Measurements from ENCODE around the gene LSAMP. TPM values are rescaled to one million over a fixed set of nuclear protein-coding genes. Genes with fewer than 3 reads are reported as not detected.

LSAMP gene
- total RNA-seq, 1 donor from 2014 or later = 19.9 TPM

- intact Hi-C loops (cut with micrococcal nuclease) = no loop called here
- ATAC-seq (peak; percentile 41), DNase-seq (no peak)
Observed at GRCh38 chr3:116051040-116051439, 394.2 kb downstream of the LSAMP start.

GRCh38 chr3:116050311-116050915 lies 394.9 kb downstream of the LSAMP start:
- ATAC-seq = no peak
- DNase-seq = no peak
- intact Hi-C loops (cut with micrococcal nuclease) = no loop called here

- intact Hi-C loops (cut with micrococcal nuclease) = no loop called here
- DNase-seq = no peak
- no peak for ATAC-seq
Observed at GRCh38 chr3:116048991-116049390, 396.3 kb downstream of the LSAMP start.

- ATAC-seq = no peak
- intact Hi-C loops (cut with micrococcal nuclease) = no loop called here
- no peak for DNase-seq
Observed at GRCh38 chr3:116046350-116046749, 398.9 kb downstream of the LSAMP start.

- intact Hi-C loops (cut with micrococcal nuclease) = no loop called here
- no peak for ATAC-seq
- DNase-seq = no peak
Observed at GRCh38 chr3:116045314-116045713, 400.0 kb downstream of the LSAMP start.

- intact Hi-C loops (cut with micrococcal nuclease) = no loop called here
- ATAC-seq (no peak), DNase-seq (no peak)
Observed at GRCh38 chr3:116040152-116040551, 405.1 kb downstream of the LSAMP start.

GRCh38 chr3:116039651-116039985 lies 405.7 kb downstream of the LSAMP start:
- intact Hi-C loops (cut with micrococcal nuclease) = no loop called here
- ATAC-seq = no peak
- no peak for DNase-seq

GRCh38 chr3:116038968-116039650 lies 406.2 kb downstream of the LSAMP start:
- DNase-seq (no peak), ATAC-seq (no peak)
- intact Hi-C loops (cut with micrococcal nuclease) = no loop called here

- DNase-seq (no peak), ATAC-seq (no peak)
- intact Hi-C loops (cut with micrococcal nuclease) = no loop called here
Observed at GRCh38 chr3:116037954-116038911, 407.1 kb downstream of the LSAMP start.

- ATAC-seq = no peak
- intact Hi-C loops (cut with micrococcal nuclease) = no loop called here
Observed at GRCh38 chr3:116035429-116035828, 409.9 kb downstream of the LSAMP start.

GRCh38 chr3:116034794-116035193 lies 410.5 kb downstream of the LSAMP start:
- intact Hi-C loops (cut with micrococcal nuclease) = no loop called here
- DNase-seq = no peak
- ATAC-seq = no peak

More at GRCh38 chr3:116035429-116035828, 409.9 kb downstream of the LSAMP start:
- DNase-seq = no peak

GRCh38 chr3:116034086-116034485 lies 411.2 kb downstream of the LSAMP start:
- ATAC-seq (no peak), DNase-seq (no peak)
- intact Hi-C loops (cut with micrococcal nuclease) = no loop called here

GRCh38 chr3:116033516-116033915 lies 411.8 kb downstream of the LSAMP start:
- intact Hi-C loops (cut with micrococcal nuclease) = no loop called here
- no peak for ATAC-seq
- DNase-seq = no peak

GRCh38 chr3:116032176-116032575 lies 413.1 kb downstream of the LSAMP start:
- ATAC-seq = no peak
- intact Hi-C loops (cut with micrococcal nuclease) = no loop called here
- no peak for DNase-seq

- ATAC-seq (no peak), DNase-seq (no peak)
- intact Hi-C loops (cut with micrococcal nuclease) = no loop called here
Observed at GRCh38 chr3:116030131-116030850, 415.0 kb downstream of the LSAMP start.

- DNase-seq (no peak), ATAC-seq (no peak)
- intact Hi-C loops (cut with micrococcal nuclease) = no loop called here
Observed at GRCh38 chr3:116029266-116029665, 416.0 kb downstream of the LSAMP start.

GRCh38 chr3:116028157-116028556 lies 417.1 kb downstream of the LSAMP start:
- ATAC-seq (no peak), DNase-seq (no peak)
- intact Hi-C loops (cut with micrococcal nuclease) = no loop called here

- intact Hi-C loops (cut with micrococcal nuclease) = no loop called here
- ATAC-seq (no peak), DNase-seq (no peak)
Observed at GRCh38 chr3:116020989-116021388, 424.3 kb downstream of the LSAMP start.

GRCh38 chr3:116020495-116020894 lies 424.8 kb downstream of the LSAMP start:
- intact Hi-C loops (cut with micrococcal nuclease) = no loop called here
- no peak for ATAC-seq

More at GRCh38 chr3:116020495-116020894, 424.8 kb downstream of the LSAMP start:
- DNase-seq = no peak

Data from left ventricle myocardium superior (tissue), 1 donor.